ENCODE measurements around the gene PRSS36. TPM values are rescaled to one million over a fixed set of nuclear protein-coding genes. Genes with fewer than 3 reads are reported as not detected.

Gene PRSS36
- total and polyA plus RNA-seq, 2 of the 4 experiments (the other 2 are of a cell fraction), result 0.18 to 0.55 TPM

GRCh38 chr16:31133046-31133501 lies 16.8 kb downstream of the PRSS36 start:
- H2BK120ac ChIP-seq (ENCODE audit: low read depth, low read length), result no peak overlapping the region
- no CpG with 5 or more reads among the region's 6 CpGs for WGBS, 2 experiments (ENCODE audit: extremely low coverage in 2 of 2, insufficient read length in 1 of 2)
- no peak overlapping the region for H2AK9ac ChIP-seq (replicated peaks; ENCODE audit: low read depth, low read length, poor library complexity)
- H4K20me1 ChIP-seq (ENCODE audit: insufficient read depth, low read length), result no peaks in the 10 kb centered on the region
- intact Hi-C loops (cut with micrococcal nuclease), result no loop called here
- H3K4ac ChIP-seq (ENCODE audit: low read depth, low read length), result no peak overlapping the region
- in situ Hi-C loops (cut with MboI; ENCODE audit: low sequenced_read_pairs), result no loop called here
- no peak for ATAC-seq (ENCODE audit: low read depth)
- no peak overlapping the region for H4K5ac ChIP-seq (ENCODE audit: low read depth, low read length)
- no peak overlapping the region for H3K23ac ChIP-seq (ENCODE audit: low read depth, low read length)
- H2BK5ac ChIP-seq (ENCODE audit: low read depth, low read length, poor library complexity, severe bottlenecking), result no peak overlapping the region
- H2AFZ ChIP-seq (replicated peaks; ENCODE audit: low read length, poor library complexity), result no peak overlapping the region
- TF ChIP-seq CHD1 (IDR thresholded peaks at IDR 0.05; ENCODE audit: low read depth, low read length) (no peak), SMC3 (IDR thresholded peaks at IDR 0.05; ENCODE audit: low read depth, low read length) (no peak), RAD21 (IDR thresholded peaks at IDR 0.05; ENCODE audit: low read length) (no peak), RCOR1 (IDR thresholded peaks at IDR 0.05; ENCODE audit: insufficient replicate concordance, low read length) (no peak), ELK1 (IDR thresholded peaks at IDR 0.05; ENCODE audit: borderline replicate concordance, low read depth, low read length) (no peak), MAZ (IDR thresholded peaks at IDR 0.05; ENCODE audit: borderline replicate concordance, low read depth, low read length) (no peak), FOS (IDR thresholded peaks at IDR 0.05; ENCODE audit: low read depth, low read length) (no peak), RFX5 (IDR thresholded peaks at IDR 0.05; ENCODE audit: low read depth, low read length) (no peak), NFE2L2 (IDR thresholded peaks at IDR 0.05; ENCODE audit: low read depth, low read length) (no peak), CEBPB (IDR thresholded peaks at IDR 0.05; ENCODE audit: low read depth, low read length) (no peak), USF2 (IDR thresholded peaks at IDR 0.05; ENCODE audit: low read depth, low read length) (no peak), BHLHE40 (IDR thresholded peaks at IDR 0.05; ENCODE audit: low read depth, low read length) (no peak), MAFK (IDR thresholded peaks at IDR 0.05; ENCODE audit: low read depth, low read length) (no peak), CTCF (conservative IDR thresholded peaks at IDR 0.05; ENCODE audit: low read depth, low read length) (no peak), MXI1 (IDR thresholded peaks at IDR 0.05; ENCODE audit: borderline replicate concordance, low read depth, low read length) (no peak), POLR2A (IDR thresholded peaks at IDR 0.05; ENCODE audit: low read depth, low read length) (no peak)
- H2BK15ac ChIP-seq (ENCODE audit: low read depth, low read length), result no peak overlapping the region
- H3K14ac ChIP-seq (replicated peaks; ENCODE audit: low read depth, low read length), result no peak overlapping the region
- H3K4me2 ChIP-seq (ENCODE audit: low read depth, low read length), result no peak overlapping the region
- no peaks in the 10 kb centered on the region for H3K79me1 ChIP-seq (ENCODE audit: low read depth in 1 of 2, low read length in 2 of 2)
- dilution Hi-C loops (cut with HindIII; ENCODE audit: low sequenced_read_pairs, unreplicated experiment), result no loop called here
- H3K27ac ChIP-seq (ENCODE audit: insufficient read depth, low read length), result no peak overlapping the region
- H3K4me1 ChIP-seq (ENCODE audit: control insufficient read depth, insufficient read depth, low read length), result 0 out of 2 replicates have a peak, but pooled peaks cover 3% of the 10 kb centered on the region
- no peak overlapping the region for H3K56ac ChIP-seq (ENCODE audit: extremely low read depth, insufficient read depth, low read length)
- peaks cover 4% of the 10 kb centered on the region for H3K9me1 ChIP-seq (ENCODE audit: insufficient read depth, low read length)
- BruUV-seq (replicated peaks), result no TSS peak
- no peak overlapping the region for H3K18ac ChIP-seq (ENCODE audit: low read depth, low read length)
- no peak overlapping the region for H3K9ac ChIP-seq (ENCODE audit: low read depth, low read length)
- no peak overlapping the region for H4K8ac ChIP-seq (ENCODE audit: low read depth in 2 of 2, low read length in 2 of 2)
- H2BK20ac ChIP-seq (ENCODE audit: low read depth, low read length), result no peak overlapping the region
- H3K27me3 ChIP-seq (ENCODE audit: control insufficient read depth, insufficient read depth, low read length), result no peaks in the 10 kb centered on the region; the same call in 1 of the 2 replicates
- DNase-seq, result no peak
- no peak overlapping the region for H3K4me3 ChIP-seq (ENCODE audit: insufficient read depth, low read depth, low read length)
- H2AK5ac ChIP-seq (ENCODE audit: low read depth, low read length), result no peak overlapping the region
- peaks cover 25% of the 10 kb centered on the region for H3K36me3 ChIP-seq (ENCODE audit: control insufficient read depth, insufficient read depth, low read length)
- H4K91ac ChIP-seq (ENCODE audit: insufficient read depth, low read depth, low read length), result no peak overlapping the region
- H3K9me3 ChIP-seq (ENCODE audit: control insufficient read depth, insufficient read depth, low read length), result no peaks in the 10 kb centered on the region
- ChIA-PET CTCF (no interaction called here), POLR2A (ENCODE audit: unreplicated experiment) (no interaction called here)
